ENCODE results near the gene CNKSR3. TPM values are rescaled to one million over a fixed set of nuclear protein-coding genes. Genes with fewer than 3 reads are reported as not detected.

Gene CNKSR3
- total RNA-seq, 1 donor: 11.7 TPM

DNA sequence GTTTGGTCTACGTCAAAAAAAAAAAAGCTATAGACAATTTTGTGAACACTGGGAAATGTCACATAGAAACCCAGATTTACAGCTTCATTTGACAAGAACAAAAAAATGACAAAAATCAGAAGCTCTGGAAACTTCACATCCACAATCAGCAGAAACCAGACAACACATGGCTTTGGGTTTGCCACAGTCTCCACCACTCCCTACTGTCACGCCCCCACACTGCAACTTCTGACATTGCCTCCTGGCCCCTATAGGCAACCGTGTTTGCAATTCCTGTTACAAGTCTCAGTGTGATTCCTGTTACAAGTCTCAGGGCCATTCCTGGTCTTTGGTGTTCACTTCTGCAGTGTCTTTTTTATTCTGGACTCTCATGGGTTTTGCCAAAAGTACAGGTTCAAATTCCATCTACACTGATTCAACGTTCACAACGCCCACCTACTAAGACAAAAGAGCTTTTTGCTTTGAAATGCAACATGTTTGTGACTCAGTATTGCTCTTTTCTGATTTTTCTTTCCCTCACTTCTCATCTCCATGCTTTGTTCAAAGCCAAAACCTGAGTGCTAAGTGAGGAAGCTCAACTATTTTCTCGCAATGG lies 12.0 kb downstream of the CNKSR3 start:
- TF ChIP-seq CTCF (IDR thresholded peaks at IDR 0.05; ENCODE audit: insufficient read depth, low read length): no peak
- no peak for DNase-seq (ENCODE audit: low read depth)
- no peak overlapping the region for H3K4me3 ChIP-seq (ENCODE audit: low read depth, low read length)

GRCh38 chr6:154496793-154497517 lies 13.5 kb downstream of the CNKSR3 start:
- no peak for DNase-seq (ENCODE audit: low read depth)
- H3K4me3 ChIP-seq (ENCODE audit: low read depth, low read length): no peak overlapping the region
- no peak for TF ChIP-seq CTCF (IDR thresholded peaks at IDR 0.05; ENCODE audit: insufficient read depth, low read length)

DNA sequence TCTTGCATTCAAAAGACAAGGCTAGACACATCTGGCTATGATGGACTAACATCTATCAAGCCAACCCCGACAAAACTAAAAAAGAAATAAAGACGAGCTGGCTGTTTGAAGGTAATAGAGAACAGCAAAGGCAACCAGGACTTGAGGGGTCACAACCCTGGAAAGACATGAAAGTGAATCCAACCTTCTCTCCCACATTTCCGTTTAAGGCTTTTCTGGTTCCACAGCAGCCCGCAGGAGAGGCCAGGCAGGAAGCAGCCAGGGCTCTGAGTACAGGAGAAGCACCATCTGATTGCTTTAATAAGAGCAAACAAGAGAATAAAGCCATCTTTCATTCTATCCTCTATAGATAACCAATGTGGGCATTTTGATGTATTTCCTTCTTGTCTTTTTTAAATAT lies 14.3 kb downstream of the CNKSR3 start:
- H3K4me3 ChIP-seq (ENCODE audit: low read depth, low read length): no peak overlapping the region

DNA sequence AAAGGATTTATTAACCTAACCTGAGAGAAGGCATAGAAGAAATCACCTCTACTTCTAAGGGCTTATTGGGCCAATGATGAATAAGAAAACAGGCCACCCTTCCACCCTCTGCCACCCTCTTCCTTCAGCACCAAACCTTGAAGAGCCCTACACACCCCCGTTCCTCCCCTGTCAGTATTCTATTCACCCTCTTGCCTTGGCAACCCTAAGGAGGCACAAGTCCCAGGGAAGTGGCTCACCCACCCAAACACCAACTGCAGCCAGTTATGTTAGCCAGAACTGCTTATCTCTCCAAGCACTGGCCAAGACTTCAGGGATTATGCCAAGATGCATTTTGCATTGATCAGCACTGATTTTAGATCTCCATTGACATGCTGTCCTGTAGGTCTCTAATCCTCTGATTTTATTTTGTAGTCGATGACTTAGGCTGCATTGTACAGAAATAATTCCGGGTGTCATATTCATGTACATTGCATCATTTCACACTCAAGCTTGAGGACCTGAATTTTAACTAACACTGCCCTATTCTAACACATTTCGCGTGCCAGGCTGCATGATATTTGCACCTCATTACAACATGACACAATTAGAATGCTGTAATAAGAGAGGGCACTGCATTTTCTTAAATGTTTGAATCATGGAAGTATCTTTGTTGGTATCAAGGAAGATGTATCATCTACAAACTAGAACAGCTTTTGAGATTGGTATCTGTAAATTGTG lies 15.7 kb downstream of the CNKSR3 start:
- no peak overlapping the region for H3K4me3 ChIP-seq (ENCODE audit: low read depth, low read length)
- no peak for TF ChIP-seq CTCF (IDR thresholded peaks at IDR 0.05; ENCODE audit: insufficient read depth, low read length)
- no peak for DNase-seq (ENCODE audit: low read depth)

More for the DNA sequence above, 14.3 kb downstream of the CNKSR3 start:
- TF ChIP-seq CTCF (IDR thresholded peaks at IDR 0.05; ENCODE audit: insufficient read depth, low read length): no peak
- no peak for DNase-seq (ENCODE audit: low read depth)

DNA sequence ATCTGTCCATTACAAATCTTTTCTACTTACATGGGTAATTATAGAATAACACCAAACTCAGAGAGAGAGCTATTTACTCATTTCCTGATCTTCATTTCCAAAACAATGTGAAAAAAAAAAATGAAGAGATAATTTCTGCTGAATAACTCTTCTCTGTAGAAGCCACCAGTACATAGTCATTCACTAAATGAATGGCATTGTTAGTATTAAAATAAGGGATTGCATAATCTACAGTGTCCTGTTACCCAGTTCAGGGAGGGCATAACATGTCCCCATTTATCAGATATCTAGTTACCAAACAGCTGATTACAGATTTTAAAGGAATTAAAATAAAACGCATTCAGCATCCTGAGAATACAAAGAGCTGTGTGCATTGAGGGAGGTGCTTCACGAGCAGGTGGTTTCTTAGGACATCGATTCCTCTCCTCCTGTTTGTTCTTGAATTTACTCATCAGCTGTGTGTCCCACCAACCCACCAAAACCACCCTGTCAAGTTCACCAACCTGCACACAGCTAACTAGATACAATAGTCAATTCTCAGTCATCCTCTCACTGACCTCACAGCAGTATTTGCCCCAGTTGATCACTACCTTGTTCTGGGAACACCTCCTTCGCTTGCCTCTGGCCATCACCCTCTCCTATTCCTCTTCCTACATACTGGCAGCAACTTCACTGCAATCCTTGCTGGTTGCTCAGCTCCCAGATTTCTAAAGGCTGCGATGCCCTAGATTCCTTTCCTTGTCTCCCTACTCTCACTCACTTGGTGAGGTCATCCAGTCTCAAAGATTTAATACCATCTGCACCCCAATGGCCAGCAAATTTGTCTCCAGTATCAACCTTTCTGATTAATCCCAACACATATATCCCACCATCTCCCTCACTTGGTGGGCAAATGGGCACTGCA lies 18.7 kb downstream of the CNKSR3 start:
- TF ChIP-seq CTCF (IDR thresholded peaks at IDR 0.05; ENCODE audit: insufficient read depth, low read length): no peak
- no peak overlapping the region for H3K4me3 ChIP-seq (ENCODE audit: low read depth, low read length)
- DNase-seq (ENCODE audit: low read depth): no peak

DNA sequence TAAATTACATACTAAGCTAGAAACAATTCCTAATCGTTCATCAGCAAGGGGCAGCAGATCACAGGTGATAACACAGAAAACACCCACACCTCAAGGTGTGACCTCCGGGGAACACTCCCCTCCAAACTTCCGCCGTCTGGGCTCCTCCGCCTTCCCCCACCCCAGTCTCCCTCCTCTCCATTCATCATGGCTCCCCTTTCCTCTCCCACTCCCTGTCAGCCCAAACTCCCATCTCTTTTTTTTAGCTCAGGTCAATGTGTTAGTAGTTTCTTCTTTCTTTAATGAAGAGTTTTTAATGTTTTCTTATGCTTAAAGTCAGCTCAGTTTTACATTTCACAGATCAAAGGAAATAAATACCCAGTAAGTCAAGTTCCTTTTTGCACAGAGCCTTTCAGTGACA lies 20.7 kb downstream of the CNKSR3 start:
- TF ChIP-seq CTCF (IDR thresholded peaks at IDR 0.05; ENCODE audit: insufficient read depth, low read length): no peak
- no peak overlapping the region for H3K4me3 ChIP-seq (ENCODE audit: low read depth, low read length)
- DNase-seq (ENCODE audit: low read depth): no peak
